CD4-positive, alpha-beta T cell treated with Interleukin-2 at 100 ng/mL for 4 hours (primary cell): ENCODE measurements around the gene IFI16.
"Not testable (repeated sequence)": the region's sequence is repeated elsewhere in the genome, so short reads cannot be mapped to it uniquely, and the experiment has no call there.

Source experiments
- DNase-seq: peaks from one replicate; pipeline ENCODE4 v3.0.0-alpha.2; 2020; ENCODE audit warnings: low spot score

The IFI16 gene

GRCh38 chr1:159092036-159092760 is 82.5 kb downstream of the IFI16 start:
- DNase-seq = no peak

GRCh38 chr1:159098596-159098995 is 88.9 kb downstream of the IFI16 start:
- DNase-seq = no peak

GRCh38 chr1:159100589-159100988 is 90.9 kb downstream of the IFI16 start:
- no peak for DNase-seq

GRCh38 chr1:159103021-159103420 is 93.3 kb downstream of the IFI16 start:
- not testable (repeated sequence) for DNase-seq
